AG08396 (cell line): ENCODE data around the gene ASMT.
"Not testable (repeated sequence)": the region's sequence is repeated elsewhere in the genome, so short reads cannot be mapped to it uniquely, and the experiment has no call there.

Experiments
- DNase-seq: peaks from one replicate; pipeline ENCODE4 v3.0.0; 2012; ENCODE audit warnings: low spot score, mixed read lengths

Gene ASMT

GRCh38 chrX:1598021-1598875, 16.6 kb upstream of the ASMT start:
- no peak for DNase-seq

GRCh38 chrX:1598876-1599790, 15.7 kb upstream of the ASMT start:
- DNase-seq: no peak

GRCh38 chrX:1599791-1600405, 15.0 kb upstream of the ASMT start:
- no peak for DNase-seq

GRCh38 chrX:1600406-1601050, 14.3 kb upstream of the ASMT start:
- no peak for DNase-seq

GRCh38 chrX:1601051-1601767, 13.7 kb upstream of the ASMT start:
- DNase-seq: no peak

GRCh38 chrX:1601768-1602085, 13.1 kb upstream of the ASMT start:
- DNase-seq: no peak

- no peak for DNase-seq
Measured at GRCh38 chrX:1602299-1602698, 12.6 kb upstream of the ASMT start.

- DNase-seq: no peak
Measured at GRCh38 chrX:1606496-1606895, 8.4 kb upstream of the ASMT start.

- no peak for DNase-seq
Measured at GRCh38 chrX:1609311-1609710, 5.5 kb upstream of the ASMT start.

- DNase-seq: no peak
Measured at GRCh38 chrX:1609762-1610161, 5.1 kb upstream of the ASMT start.

- no peak for DNase-seq
Measured at GRCh38 chrX:1610166-1610565, 4.7 kb upstream of the ASMT start.

GRCh38 chrX:1610736-1611135, 4.1 kb upstream of the ASMT start:
- no peak for DNase-seq

GRCh38 chrX:1612641-1613286, 2.1 kb upstream of the ASMT start:
- DNase-seq: no peak

- no peak for DNase-seq
Measured at GRCh38 chrX:1618689-1619088, 3.8 kb downstream of the ASMT start.

- no peak for DNase-seq
Measured at GRCh38 chrX:1623691-1624090, 8.8 kb downstream of the ASMT start.

- not testable (repeated sequence) for DNase-seq
Measured at GRCh38 chrX:1624158-1624860, 9.4 kb downstream of the ASMT start.

- not testable (repeated sequence) for DNase-seq
Measured at GRCh38 chrX:1624861-1625215, 10.0 kb downstream of the ASMT start.

GRCh38 chrX:1629244-1629643, 14.4 kb downstream of the ASMT start:
- no peak for DNase-seq

- no peak for DNase-seq
Measured at GRCh38 chrX:1646009-1646408, 31.1 kb downstream of the ASMT start.

GRCh38 chrX:1649621-1650020, 34.8 kb downstream of the ASMT start:
- DNase-seq: no peak
